GM12878 (cell line): ENCODE data around the gene SKIL. TPM values are rescaled to one million over a fixed set of nuclear protein-coding genes. Genes with fewer than 3 reads are reported as not detected.

Experiments
- BRCA1 ChIP-seq: IDR thresholded peaks from 2 replicates; pipeline ENCODE4 v1.6.1; 2011; ENCODE audit warnings: low read depth, low read length, improper control_type of control experiment
- CEBPZ ChIP-seq: fragments of 150-350 bp; IDR thresholded peaks from 2 replicates; pipeline ENCODE4 v1.6.1; 2016; ENCODE audit warnings: low read depth, low read length
- DPF2 ChIP-seq: fragments of 450-650 bp; IDR thresholded peaks from 2 replicates; pipeline ENCODE4 v1.6.1; 2017; ENCODE audit warnings: mild to moderate bottlenecking
- IRF5 ChIP-seq: fragments of 450-650 bp; IDR thresholded peaks from 2 replicates; pipeline ENCODE4 v1.6.1; 2017; ENCODE audit warnings: borderline replicate concordance
- MAX ChIP-seq: IDR thresholded peaks from 2 replicates; pipeline ENCODE4 v1.6.1; 2012; ENCODE audit warnings: low read depth, low read length, improper control_type of control experiment
- NR2F1 ChIP-seq: fragments of 450-650 bp; conservative IDR thresholded peaks from 2 replicates; pipeline ENCODE4 v1.6.1; 2017; ENCODE audit warnings: mild to moderate bottlenecking
- NRF1 ChIP-seq: conservative IDR thresholded peaks from 2 replicates; pipeline ENCODE4 v1.6.1; 2011; ENCODE audit warnings: mild to moderate bottlenecking, low read depth, low read length, improper control_type of control experiment
- POU2F2 ChIP-seq: IDR thresholded peaks from 3 replicates; pipeline ENCODE4 v1.6.1; 2011; ENCODE audit warnings: low read depth, mild to moderate bottlenecking, low read length, borderline replicate concordance
- PRDM15 ChIP-seq: fragments of 450-650 bp; formaldehyde crosslinking; IDR thresholded peaks from 2 replicates; pipeline ENCODE4 v1.4.0; 2020; ENCODE audit warnings: mild to moderate bottlenecking, moderate library complexity
- RAD51 ChIP-seq: fragments of 450-650 bp; IDR thresholded peaks from 2 replicates; pipeline ENCODE4 v1.6.1; 2016; ENCODE audit warnings: moderate library complexity, mild to moderate bottlenecking, inconsistent platforms
- RUNX3 ChIP-seq: IDR thresholded peaks from 2 replicates; pipeline ENCODE4 v1.6.1; 2012; ENCODE audit warnings: low read length, inconsistent platforms
- SMAD1 ChIP-seq: fragments of 450-650 bp; IDR thresholded peaks from 2 replicates; pipeline ENCODE4 v1.6.1; 2018; ENCODE audit warnings: mild to moderate bottlenecking, low read depth; ENCODE audit not compliant: partially characterized antibody
- SREBF1 ChIP-seq: IDR thresholded peaks from 2 replicates; pipeline ENCODE4 v1.6.1; 2012; ENCODE audit warnings: mild to moderate bottlenecking, low read length
- SRF ChIP-seq, 2 experiments: IDR thresholded peaks; 2 replicates each; pipeline ENCODE4 v1.6.1; 2011; ENCODE audit warnings: low read depth in 2 of 2, low read length in 2 of 2, mild to moderate bottlenecking in 1 of 2, moderate library complexity in 1 of 2
- SUZ12 ChIP-seq: fragments of 200-600 bp; sonication (generic); IDR thresholded peaks from one replicate; pipeline ENCODE4 v1.6.1; 2018; ENCODE audit warnings: antibody characterized with exemption, mild to moderate bottlenecking; ENCODE audit not compliant: unreplicated experiment
- TARDBP ChIP-seq: IDR thresholded peaks from 2 replicates; pipeline ENCODE4 v1.6.1; 2016; ENCODE audit warnings: borderline replicate concordance
- WRNIP1 ChIP-seq: IDR thresholded peaks from 2 replicates; pipeline ENCODE4 v1.6.1; 2011; ENCODE audit warnings: low read depth, low read length, improper control_type of control experiment, borderline replicate concordance
- polyA plus RNA-seq, 11 experiments: library from polyadenylated mRNA; depleted of rRNA in 4 of 11; unstranded in 6 of 11; stranded (reverse) in 5 of 11; fragments of >200 nt; fragmentation: Nextera tagmentation in 4 of 11; fragmentation: Illumina TruSeq in 1 of 11; extraction: Ambion mirVana in 4 of 11; extraction: Trizol in 1 of 11; gene quantifications; 1 replicate in 1 of 11; 2 replicates in 10 of 11; pipeline versions ENCODE4 v1.2.1 to v1.2.3, GENCODE V29; 2011 to 2016; ENCODE audit warnings: inconsistent platforms in 2 of 11, missing spikeins in 2 of 11, low read depth in 1 of 11
- total RNA-seq, 4 experiments: library from RNA; depleted of rRNA in 3 of 4; stranded (reverse); fragments of >200 nt in 3 of 4; fragmentation: Illumina TruSeq in 1 of 4; extraction: Trizol in 1 of 4; gene quantifications; 2 replicates each; pipeline versions ENCODE4 v1.2.1 to v1.2.3, GENCODE V29; 2013 to 2021
- TF ChIP-seq, protein P1 (sequence below): IDR thresholded peaks from 2 replicates; pipeline ENCODE4 v1.6.1; 2012; ENCODE audit warnings: mild to moderate bottlenecking, low read depth, low read length

Gene SKIL
- total and polyA plus RNA-seq, 10 of the 15 experiments (the other 5 are each of a cell fraction or from before 2014, with no cell fraction given) = 2.7 to 14.8 (median 6.7) TPM

DNA sequence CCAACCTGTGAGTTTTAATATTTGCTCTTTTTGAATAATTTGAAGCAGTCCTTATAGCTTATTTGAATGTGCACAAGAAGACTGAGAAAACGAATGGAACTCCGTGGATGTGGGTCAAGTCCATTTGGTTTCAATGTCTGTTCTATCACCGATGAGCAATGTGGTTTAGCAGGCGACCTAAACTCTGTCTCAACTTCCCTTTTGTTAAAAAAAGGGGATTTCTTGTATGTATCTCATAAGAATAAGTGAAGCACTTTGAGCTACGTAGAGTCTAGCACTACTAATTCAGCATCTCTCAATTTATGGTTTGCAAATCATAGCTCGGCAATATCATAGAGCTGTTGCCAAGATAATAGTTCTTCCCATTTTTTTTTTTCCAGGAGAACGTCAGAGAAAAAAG is 4.6 kb upstream of the SKIL start (continued):
- TF ChIP-seq, protein P1, sequence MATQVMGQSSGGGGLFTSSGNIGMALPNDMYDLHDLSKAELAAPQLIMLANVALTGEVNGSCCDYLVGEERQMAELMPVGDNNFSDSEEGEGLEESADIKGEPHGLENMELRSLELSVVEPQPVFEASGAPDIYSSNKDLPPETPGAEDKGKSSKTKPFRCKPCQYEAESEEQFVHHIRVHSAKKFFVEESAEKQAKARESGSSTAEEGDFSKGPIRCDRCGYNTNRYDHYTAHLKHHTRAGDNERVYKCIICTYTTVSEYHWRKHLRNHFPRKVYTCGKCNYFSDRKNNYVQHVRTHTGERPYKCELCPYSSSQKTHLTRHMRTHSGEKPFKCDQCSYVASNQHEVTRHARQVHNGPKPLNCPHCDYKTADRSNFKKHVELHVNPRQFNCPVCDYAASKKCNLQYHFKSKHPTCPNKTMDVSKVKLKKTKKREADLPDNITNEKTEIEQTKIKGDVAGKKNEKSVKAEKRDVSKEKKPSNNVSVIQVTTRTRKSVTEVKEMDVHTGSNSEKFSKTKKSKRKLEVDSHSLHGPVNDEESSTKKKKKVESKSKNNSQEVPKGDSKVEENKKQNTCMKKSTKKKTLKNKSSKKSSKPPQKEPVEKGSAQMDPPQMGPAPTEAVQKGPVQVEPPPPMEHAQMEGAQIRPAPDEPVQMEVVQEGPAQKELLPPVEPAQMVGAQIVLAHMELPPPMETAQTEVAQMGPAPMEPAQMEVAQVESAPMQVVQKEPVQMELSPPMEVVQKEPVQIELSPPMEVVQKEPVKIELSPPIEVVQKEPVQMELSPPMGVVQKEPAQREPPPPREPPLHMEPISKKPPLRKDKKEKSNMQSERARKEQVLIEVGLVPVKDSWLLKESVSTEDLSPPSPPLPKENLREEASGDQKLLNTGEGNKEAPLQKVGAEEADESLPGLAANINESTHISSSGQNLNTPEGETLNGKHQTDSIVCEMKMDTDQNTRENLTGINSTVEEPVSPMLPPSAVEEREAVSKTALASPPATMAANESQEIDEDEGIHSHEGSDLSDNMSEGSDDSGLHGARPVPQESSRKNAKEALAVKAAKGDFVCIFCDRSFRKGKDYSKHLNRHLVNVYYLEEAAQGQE = no peak
- TF ChIP-seq NR2F1 (peak; percentile 50; the same call in 1 of the 2 replicates), MAX (no peak), RAD51 (no peak; the same call in 1 of the 2 replicates), SUZ12 (no peak), NRF1 (no peak), CEBPZ (no peak), SREBF1 (no peak), RUNX3 (peak; percentile 92), TARDBP (no peak), WRNIP1 (no peak), PRDM15 (CRISPR knock-in tag) (no peak), BRCA1 (no peak), POU2F2 (no peak), SMAD1 (no peak), DPF2 (peak; percentile 43; the same call in 1 of the 2 replicates), IRF5 (no peak), SRF (IDR thresholded peaks at IDR 0.05; ENCODE audit: low read depth in 2 of 2, low read length in 2 of 2) (no peak)
